Sigmoid colon (tissue), 7 donors: ENCODE results near the gene ARCN1. TPM values are rescaled to one million over a fixed set of nuclear protein-coding genes. Genes with fewer than 3 reads are reported as not detected.
A peak's percentile ranks its signal among the peaks of the same experiment; 100 is the strongest.

Experiments used
- DNase-seq: peaks from one replicate; pipeline ENCODE4 v3.0.0-alpha.2; 2019
- H3K27ac ChIP-seq, 4 donors: fragments of 200-600 bp; sonication (generic); one replicate each; pipeline ENCODE4 v1.5.1; 2016 to 2019; ENCODE audit warnings: mild to moderate bottlenecking in 1 of 4
- H3K27me3 ChIP-seq, 3 donors: fragments of 200-600 bp; sonication (generic); one replicate each; pipeline ENCODE4 v1.5.1; 2019; ENCODE audit warnings: mild to moderate bottlenecking in 1 of 3
- H3K36me3 ChIP-seq, 4 donors: fragments of 200-600 bp; sonication (generic); one replicate each; pipeline ENCODE4 v1.5.1; 2016 to 2019
- H3K4me1 ChIP-seq, 4 donors: fragments of 200-600 bp; sonication (generic); one replicate each; pipeline ENCODE4 v1.5.1; 2017 to 2019
- H3K4me3 ChIP-seq, 4 donors: fragments of 200-600 bp; sonication (generic); one replicate each; pipeline ENCODE4 v1.5.1; 2017 to 2019; ENCODE audit warnings: mild to moderate bottlenecking in 2 of 4, moderate library complexity in 1 of 4
- H3K9me3 ChIP-seq, 4 donors: fragments of 200-600 bp in 3 of 4; sonication (generic) in 3 of 4; one replicate each; pipeline versions ENCODE4 v1.5.1 to v1.6.1; 2013 to 2019
- EP300 ChIP-seq, 4 donors: sonication (generic); formaldehyde crosslinking; IDR thresholded peaks; one replicate each; pipeline ENCODE4 v1.6.1; 2017; ENCODE audit warnings: antibody characterized with exemption in 4 of 4
- POLR2A ChIP-seq, 2 donors: fragments of 450-650 bp; IDR thresholded peaks; one replicate each; pipeline ENCODE4 v1.6.1; 2016; ENCODE audit warnings: antibody characterized with exemption in 2 of 2, mild to moderate bottlenecking in 2 of 2, moderate library complexity in 2 of 2
- POLR2AphosphoS5 ChIP-seq, 4 donors: sonication (generic); formaldehyde crosslinking; IDR thresholded peaks; one replicate each; pipeline ENCODE4 v1.6.1; 2017; ENCODE audit warnings: antibody characterized with exemption in 4 of 4
- WGBS, 2 donors: extraction: QIAGEN DNeasy Blood & Tissue Kit; methylation state at CpG; one replicate each; pipeline ENCODE4 v1.1.7; 2013; 5-methylcytosine and 5-hydroxymethylcytosine counted together
- intact Hi-C: fragments of 100-400 bp; cut with DNase I; formaldehyde crosslinking; loops from one replicate; pipeline ENCODE4 v1.15.1; 2023
- polyA plus RNA-seq, 3 donors: library from polyadenylated mRNA; stranded (reverse); fragments of 200-250 nt; gene quantifications; one replicate each; pipeline ENCODE4 v1.2.3, GENCODE V29; 2013
- total RNA-seq, 4 donors: library from RNA; depleted of rRNA; stranded (reverse); fragments of >200 nt; gene quantifications; one replicate each; pipeline ENCODE4 v1.1.0, GENCODE V29; 2016
- TF ChIP-seq, protein P1 (sequence below), 4 experiments: fragments of 450-650 bp in 3 of 4; fragments of 200-600 bp in 1 of 4; IDR thresholded peaks; one replicate each; pipeline ENCODE4 v1.5.1; 2016 to 2019; ENCODE audit warnings: antibody characterized with exemption in 4 of 4, mild to moderate bottlenecking in 3 of 4, moderate library complexity in 2 of 4
- donor health status: healthy with polysubstance abuse.
- donor health status: Bipolar disorder and iron deficiency.
- donor health status: healthy.

Gene ARCN1
- total and polyA plus RNA-seq, 7 donors: 74.9 to 105 (median 87.8) TPM

DNA sequence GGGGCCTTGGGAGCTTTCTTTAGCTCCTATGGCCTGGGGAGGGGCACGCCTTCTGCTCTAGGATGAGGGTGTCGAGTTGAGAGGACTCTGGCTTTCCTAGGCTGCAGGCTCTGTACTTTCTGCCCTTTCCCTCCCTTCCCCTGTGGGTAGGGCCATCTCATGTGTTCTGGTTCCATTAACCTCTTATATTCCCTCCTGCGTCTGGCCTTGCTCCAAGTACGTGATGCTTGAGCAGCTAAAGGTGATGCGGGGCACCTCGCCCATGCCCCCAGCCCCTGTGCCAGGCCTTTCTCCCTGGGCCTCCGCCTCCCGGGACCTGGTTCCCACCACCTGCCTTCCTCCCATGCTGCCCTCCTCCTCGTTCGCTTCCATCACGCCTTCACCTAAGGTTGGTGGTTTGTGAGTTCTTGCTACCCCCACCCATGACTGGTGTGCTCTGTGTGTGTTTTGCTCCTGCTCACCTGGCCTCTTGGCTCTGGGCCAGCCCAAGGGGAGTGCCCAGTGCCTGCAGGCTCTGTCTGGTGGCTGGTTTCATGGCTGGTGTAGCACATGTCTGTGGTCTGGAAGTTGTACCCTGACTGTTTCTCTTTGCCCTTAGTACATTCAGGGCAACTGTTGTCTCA, 69.3 kb downstream of the ARCN1 start:
- Histone ChIP-seq H3K27me3 (no peaks in the 10 kb centered on the region), H3K4me1 (peaks cover 0 to 25% (median 14%) of the 10 kb centered on the region in 4 donors), H3K36me3 (peaks cover 13 to 83% (median 50%) of the 10 kb centered on the region in 4 donors), H3K4me3 (no peak overlapping the region), H3K9me3 (no peaks in the 10 kb centered on the region), H3K27ac (peak overlapping the region in 2 of 4 donors; percentile 25 to 52)
- intact Hi-C loops: no loop called here
- TF ChIP-seq POLR2A (IDR thresholded peaks at IDR 0.05) (no peak), EP300 (IDR thresholded peaks at IDR 0.05) (no peak), POLR2AphosphoS5 (IDR thresholded peaks at IDR 0.05) (no peak)
- TF ChIP-seq, protein P1, sequence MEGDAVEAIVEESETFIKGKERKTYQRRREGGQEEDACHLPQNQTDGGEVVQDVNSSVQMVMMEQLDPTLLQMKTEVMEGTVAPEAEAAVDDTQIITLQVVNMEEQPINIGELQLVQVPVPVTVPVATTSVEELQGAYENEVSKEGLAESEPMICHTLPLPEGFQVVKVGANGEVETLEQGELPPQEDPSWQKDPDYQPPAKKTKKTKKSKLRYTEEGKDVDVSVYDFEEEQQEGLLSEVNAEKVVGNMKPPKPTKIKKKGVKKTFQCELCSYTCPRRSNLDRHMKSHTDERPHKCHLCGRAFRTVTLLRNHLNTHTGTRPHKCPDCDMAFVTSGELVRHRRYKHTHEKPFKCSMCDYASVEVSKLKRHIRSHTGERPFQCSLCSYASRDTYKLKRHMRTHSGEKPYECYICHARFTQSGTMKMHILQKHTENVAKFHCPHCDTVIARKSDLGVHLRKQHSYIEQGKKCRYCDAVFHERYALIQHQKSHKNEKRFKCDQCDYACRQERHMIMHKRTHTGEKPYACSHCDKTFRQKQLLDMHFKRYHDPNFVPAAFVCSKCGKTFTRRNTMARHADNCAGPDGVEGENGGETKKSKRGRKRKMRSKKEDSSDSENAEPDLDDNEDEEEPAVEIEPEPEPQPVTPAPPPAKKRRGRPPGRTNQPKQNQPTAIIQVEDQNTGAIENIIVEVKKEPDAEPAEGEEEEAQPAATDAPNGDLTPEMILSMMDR (IDR thresholded peaks at IDR 0.05): no peak
- no peak for DNase-seq
- 25 to 67% methylated on average over 11 of the region's 11 CpGs for WGBS, 2 donors

DNA sequence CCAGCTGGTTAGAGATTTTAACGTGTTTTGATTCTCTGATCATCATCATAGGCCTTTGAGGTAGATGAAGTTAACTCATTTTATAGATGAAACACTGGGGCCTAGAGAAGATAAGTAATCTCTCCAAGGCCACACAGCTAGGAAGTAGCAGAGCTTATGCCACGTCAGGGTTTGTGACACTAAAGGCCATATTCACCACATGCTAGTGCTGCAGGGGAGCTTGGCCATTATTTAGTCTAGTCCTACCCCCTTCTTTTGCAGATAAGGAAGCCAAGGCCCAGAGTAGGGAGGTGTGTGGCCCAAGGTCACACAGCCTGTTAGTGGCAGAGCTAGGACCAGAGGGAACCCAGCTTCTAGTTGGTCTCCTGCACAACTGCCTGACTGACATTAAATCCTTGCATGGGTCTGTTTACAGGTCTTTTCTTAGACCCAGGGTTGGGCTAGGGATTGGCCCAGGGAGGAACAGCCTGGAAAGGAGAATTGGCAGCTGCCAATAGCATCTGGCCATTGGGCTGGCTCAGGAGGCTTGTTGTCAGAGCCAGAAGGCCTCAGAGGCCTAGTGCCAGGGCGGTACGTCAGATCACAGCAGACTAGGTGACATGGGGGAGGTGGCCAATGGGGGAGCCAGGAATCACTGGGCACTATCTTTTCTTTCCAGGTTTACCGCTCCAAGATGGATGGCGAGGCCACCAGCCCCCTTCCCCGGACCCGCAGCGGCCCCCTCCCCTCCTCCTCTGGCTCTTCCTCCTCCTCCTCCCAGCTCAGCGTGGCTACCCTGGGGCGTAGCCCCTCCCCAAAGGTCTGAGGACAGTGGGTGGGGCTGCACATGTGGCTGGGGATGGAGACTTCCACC, 71.2 kb downstream of the ARCN1 start:
- TF ChIP-seq POLR2A (IDR thresholded peaks at IDR 0.05): no peak
- TF ChIP-seq, protein P1 (IDR thresholded peaks at IDR 0.05): no peak
- no peak for TF ChIP-seq POLR2AphosphoS5 (IDR thresholded peaks at IDR 0.05)
- no peak for TF ChIP-seq EP300 (IDR thresholded peaks at IDR 0.05)
- DNase-seq: no peak
- H3K4me3 ChIP-seq: no peak overlapping the region
- no peaks in the 10 kb centered on the region for H3K27me3 ChIP-seq
- no peak overlapping the region for H3K27ac ChIP-seq
- peaks cover 13 to 88% (median 57%) of the 10 kb centered on the region in 4 donors for H3K36me3 ChIP-seq
- 78 to 88% methylated on average over 11 of the region's 11 CpGs for WGBS, 2 donors
- peaks cover 0 to 21% (median 12%) of the 10 kb centered on the region in 4 donors for H3K4me1 ChIP-seq
- intact Hi-C loops: no loop called here
- H3K9me3 ChIP-seq: no peaks in the 10 kb centered on the region

DNA sequence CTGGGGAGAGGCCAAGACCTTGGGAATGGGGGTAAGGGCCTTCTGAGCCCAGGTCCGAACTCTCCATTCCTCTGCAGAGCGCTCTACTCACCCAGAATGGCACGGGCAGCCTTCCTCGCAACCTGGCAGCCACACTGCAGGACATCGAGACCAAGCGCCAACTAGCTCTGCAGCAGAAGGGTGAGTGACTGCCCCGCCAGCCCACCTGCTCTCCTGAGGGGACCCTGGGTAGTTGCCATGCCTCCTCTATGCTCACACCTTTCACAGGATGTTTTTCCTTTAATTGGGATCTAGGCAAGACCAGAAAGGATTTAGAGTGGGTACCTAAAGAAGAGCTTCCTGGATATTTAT, 71.8 kb downstream of the ARCN1 start:
- H3K36me3 ChIP-seq: peaks cover 13 to 88% (median 58%) of the 10 kb centered on the region in 4 donors
- TF ChIP-seq, protein P1 (IDR thresholded peaks at IDR 0.05): no peak
- TF ChIP-seq EP300 (IDR thresholded peaks at IDR 0.05): no peak
- TF ChIP-seq POLR2A (IDR thresholded peaks at IDR 0.05): no peak
- no peak for TF ChIP-seq POLR2AphosphoS5 (IDR thresholded peaks at IDR 0.05)
- 94 to 96% methylated on average over 7 of the region's 7 CpGs for whole genome bisulfite sequencing, 2 donors
- peaks cover 0 to 21% (median 12%) of the 10 kb centered on the region in 4 donors for H3K4me1 ChIP-seq
- no peak overlapping the region for H3K4me3 ChIP-seq
- H3K9me3 ChIP-seq: no peaks in the 10 kb centered on the region
- no peak for DNase-seq
- intact Hi-C loops: no loop called here
- H3K27ac ChIP-seq: no peak overlapping the region
- H3K27me3 ChIP-seq: no peaks in the 10 kb centered on the region

DNA sequence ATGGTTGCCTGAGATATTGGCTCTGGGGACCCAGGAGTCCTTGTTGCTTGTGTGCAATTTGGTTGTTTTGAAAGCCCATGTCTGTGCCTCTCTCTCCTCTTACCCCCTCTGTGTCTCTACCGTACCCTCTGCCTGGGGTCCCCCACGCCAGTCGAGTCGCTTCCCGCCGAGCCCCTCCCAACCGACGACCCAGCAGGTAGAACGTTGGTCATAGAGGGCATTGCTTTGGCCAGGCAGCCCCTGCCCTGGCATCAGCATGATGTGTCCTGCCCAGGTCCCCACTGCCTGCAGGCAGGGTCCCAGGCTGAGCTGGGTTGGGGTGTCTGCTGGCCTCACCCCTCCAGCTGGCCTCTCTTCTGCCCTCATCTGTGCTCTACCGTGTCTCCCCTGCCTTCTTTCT, 72.3 kb downstream of the ARCN1 start:
- H3K27ac ChIP-seq: no peak overlapping the region
- intact Hi-C loops: no loop called here
- H3K9me3 ChIP-seq: no peaks in the 10 kb centered on the region
- no peak for DNase-seq
- WGBS, 2 donors: 91 to 93% methylated on average over 10 of the region's 10 CpGs
- H3K4me3 ChIP-seq: no peak overlapping the region
- peaks cover 13 to 88% (median 58%) of the 10 kb centered on the region in 4 donors for H3K36me3 ChIP-seq
- peaks cover 0 to 21% (median 12%) of the 10 kb centered on the region in 4 donors for H3K4me1 ChIP-seq
- TF ChIP-seq POLR2A (IDR thresholded peaks at IDR 0.05) (no peak), POLR2AphosphoS5 (IDR thresholded peaks at IDR 0.05) (no peak), EP300 (IDR thresholded peaks at IDR 0.05) (no peak)
- TF ChIP-seq, protein P1 (IDR thresholded peaks at IDR 0.05): no peak
- H3K27me3 ChIP-seq: no peaks in the 10 kb centered on the region
